A549 (cell line): ENCODE results near the gene ABCA2.

Source experiments
- BCL3 ChIP-seq: fragments of >200 bp; sonication (Bioruptor Twin); formaldehyde crosslinking; IDR thresholded peaks from 3 replicates; pipeline ENCODE4 v1.6.1; 2016
- BHLHE40 ChIP-seq: IDR thresholded peaks from 2 replicates; pipeline ENCODE4 v1.6.1; 2012; ENCODE audit warnings: low read depth, low read length, inconsistent platforms
- CTCF ChIP-seq: fragments of >200 bp; sonication (Bioruptor Twin); formaldehyde crosslinking; IDR thresholded peaks from 3 replicates; pipeline ENCODE4 v1.5.1; 2016
- JUNB ChIP-seq: fragments of >200 bp; sonication (Bioruptor Twin); formaldehyde crosslinking; IDR thresholded peaks from 2 replicates; pipeline ENCODE4 v1.6.1; 2016
- KDM1A ChIP-seq: fragments of 200-600 bp; sonication (generic); IDR thresholded peaks from 2 replicates; pipeline ENCODE4 v1.6.1; 2016; ENCODE audit warnings: low read depth, mild to moderate bottlenecking
- KDM5A ChIP-seq: fragments of 200-600 bp; sonication (generic); IDR thresholded peaks from 2 replicates; pipeline ENCODE4 v1.6.1; 2016; ENCODE audit warnings: antibody characterized with exemption, mild to moderate bottlenecking
- RFX5 ChIP-seq: fragments of 450-650 bp; IDR thresholded peaks from 2 replicates; pipeline ENCODE4 v1.7.1; 2014; ENCODE audit warnings: antibody characterized with exemption, mild to moderate bottlenecking, moderate library complexity
- USF2 ChIP-seq: fragments of 450-650 bp; IDR thresholded peaks from 2 replicates; pipeline ENCODE4 v1.6.1; 2014; ENCODE audit warnings: antibody characterized with exemption

GRCh38 chr9:137025517-137025966, 2.5 kb downstream of the ABCA2 start:
- TF ChIP-seq BCL3 (no peak), JUNB (no peak), KDM5A (no peak), RFX5 (no peak), BHLHE40 (no peak), USF2 (no peak), CTCF (no peak), KDM1A (no peak)
